HG03575 (cell line): ENCODE results near the gene USP13.

Experiments
- ATAC-seq: cut with Tn5 transposase; IDR thresholded peaks from one replicate; pipeline ENCODE4 v1.9.1; 2021; ENCODE audit not compliant: unreplicated experiment, insufficient number of reproducible peaks, low FRiP score; ENCODE audit errors: extremely low read depth

USP13 gene

DNA sequence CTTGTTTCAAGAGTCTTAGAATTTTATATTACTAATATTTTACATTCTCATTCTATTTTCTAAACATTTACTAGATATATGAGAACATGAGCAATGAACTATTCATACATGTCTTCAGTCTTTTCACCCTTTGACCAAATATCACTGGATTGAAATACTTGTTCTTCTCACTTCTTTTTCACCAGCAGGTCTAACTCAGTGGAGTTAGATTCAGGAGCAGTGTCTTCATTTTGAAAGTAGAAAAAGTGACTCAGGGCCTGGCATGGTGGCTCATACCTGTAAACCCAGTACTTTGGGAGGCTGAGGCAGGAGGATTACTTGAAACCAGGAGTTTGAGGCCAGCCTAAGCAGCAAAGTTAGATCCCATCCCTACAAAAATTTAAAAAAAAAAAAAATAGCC is 70.8 kb downstream of the USP13 start:
- ATAC-seq = no peak

DNA sequence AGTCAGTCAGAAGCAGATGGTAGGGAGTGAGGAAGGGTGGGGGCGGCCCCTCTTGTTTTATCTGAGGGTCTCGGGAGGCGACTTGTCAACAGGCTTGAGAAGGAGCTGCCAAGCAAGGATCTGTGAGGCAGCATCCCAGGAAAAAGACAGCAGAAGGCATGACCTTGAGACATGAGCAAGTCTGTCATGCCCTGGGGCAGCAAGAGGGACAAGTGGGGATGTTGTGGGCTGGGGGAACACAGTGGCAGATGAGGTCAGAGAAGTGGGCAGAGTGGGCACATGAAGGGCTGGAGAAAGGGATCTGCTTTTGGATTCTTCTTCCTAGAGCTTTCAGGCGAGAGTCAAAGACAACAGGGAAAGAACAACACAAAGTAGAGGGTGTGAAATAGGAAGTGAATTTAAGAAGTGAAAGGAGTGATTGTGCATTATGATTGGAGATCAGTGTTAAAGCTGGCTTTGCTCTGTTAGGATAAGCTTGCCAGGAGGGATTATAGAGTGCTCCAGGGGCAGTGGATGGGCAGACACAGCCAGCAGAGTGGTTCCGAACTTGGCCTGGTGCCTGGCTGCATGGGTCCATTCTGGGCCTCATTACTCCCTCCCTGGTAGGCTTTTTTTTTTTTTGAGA is 73.3 kb downstream of the USP13 start:
- ATAC-seq = no peak

- no peak for ATAC-seq
Observed at GRCh38 chr3:179729086-179729485, 76.2 kb downstream of the USP13 start.

- no peak for ATAC-seq
Observed at GRCh38 chr3:179729981-179730380, 77.1 kb downstream of the USP13 start.

GRCh38 chr3:179730506-179730905 is 77.7 kb downstream of the USP13 start:
- ATAC-seq = no peak

DNA sequence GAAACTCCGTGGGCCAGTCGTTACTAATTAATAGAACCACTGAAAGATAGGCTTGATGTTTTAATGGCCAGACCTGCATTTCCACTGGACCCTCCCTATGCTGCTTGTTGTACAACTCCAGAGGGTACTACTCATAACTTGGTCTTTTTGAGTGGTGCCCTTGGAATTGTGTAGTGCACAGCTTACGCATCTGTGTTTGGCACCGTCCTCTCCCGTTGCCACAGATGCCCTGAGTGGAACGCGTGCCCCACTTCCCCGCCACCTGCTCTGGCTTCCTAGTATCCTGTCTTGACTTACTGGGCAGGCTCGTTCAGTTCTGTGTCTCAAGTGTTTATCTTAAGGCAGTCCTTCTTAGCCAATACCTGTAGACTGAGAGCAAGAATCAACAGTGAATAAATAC is 78.7 kb downstream of the USP13 start:
- ATAC-seq = no peak

DNA sequence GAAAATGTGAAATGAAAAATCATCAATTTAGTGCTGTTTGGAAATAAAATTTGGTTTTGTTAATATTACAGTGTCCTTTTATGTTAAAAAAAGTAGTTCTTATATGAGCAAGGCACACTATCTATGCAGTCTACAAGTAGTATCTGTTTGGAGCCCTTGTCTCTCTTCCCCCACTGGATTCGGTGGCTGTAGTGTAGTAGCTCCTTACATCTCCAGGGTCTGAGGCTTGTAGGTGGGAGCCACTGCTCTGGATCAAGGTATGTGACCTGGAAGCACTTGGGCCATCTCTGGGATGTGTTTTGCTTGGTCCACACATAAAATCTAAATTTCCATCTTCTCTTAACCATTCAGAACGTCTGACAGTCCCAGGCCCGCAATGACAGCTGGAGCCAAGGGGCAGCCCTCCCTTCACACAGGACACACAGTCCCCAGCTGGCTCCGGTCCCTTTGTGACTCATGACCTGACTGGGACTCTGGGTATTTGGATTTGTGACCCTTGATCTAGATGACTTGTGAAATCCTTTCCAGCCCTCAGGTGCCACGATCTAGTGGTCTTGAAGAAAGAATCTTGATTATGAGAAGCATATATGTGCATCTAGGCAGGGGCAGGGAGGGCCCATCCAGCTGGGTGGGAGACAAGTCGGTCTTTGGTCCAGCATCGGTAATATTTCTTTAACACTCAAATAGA is 80.0 kb downstream of the USP13 start:
- ATAC-seq = no peak

DNA sequence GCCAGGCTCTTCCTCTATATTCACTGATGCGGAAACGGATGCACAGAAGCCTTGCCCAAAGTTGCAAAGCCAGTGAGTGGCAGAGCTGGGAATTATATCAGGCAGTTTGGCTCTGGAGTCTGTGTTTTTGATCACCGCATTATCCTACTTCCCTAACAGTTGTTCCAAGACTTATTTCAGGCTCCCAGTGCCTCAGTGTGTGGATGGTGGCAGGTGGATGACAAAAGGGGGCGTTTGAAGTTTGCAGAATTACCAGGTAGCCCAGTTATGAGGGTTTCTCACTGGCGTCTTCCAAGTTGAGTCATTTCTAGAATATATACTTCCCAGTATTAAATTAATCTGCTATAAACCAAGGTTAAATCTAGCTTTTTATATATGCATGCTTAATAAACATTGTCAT is 81.0 kb downstream of the USP13 start:
- no peak for ATAC-seq

DNA sequence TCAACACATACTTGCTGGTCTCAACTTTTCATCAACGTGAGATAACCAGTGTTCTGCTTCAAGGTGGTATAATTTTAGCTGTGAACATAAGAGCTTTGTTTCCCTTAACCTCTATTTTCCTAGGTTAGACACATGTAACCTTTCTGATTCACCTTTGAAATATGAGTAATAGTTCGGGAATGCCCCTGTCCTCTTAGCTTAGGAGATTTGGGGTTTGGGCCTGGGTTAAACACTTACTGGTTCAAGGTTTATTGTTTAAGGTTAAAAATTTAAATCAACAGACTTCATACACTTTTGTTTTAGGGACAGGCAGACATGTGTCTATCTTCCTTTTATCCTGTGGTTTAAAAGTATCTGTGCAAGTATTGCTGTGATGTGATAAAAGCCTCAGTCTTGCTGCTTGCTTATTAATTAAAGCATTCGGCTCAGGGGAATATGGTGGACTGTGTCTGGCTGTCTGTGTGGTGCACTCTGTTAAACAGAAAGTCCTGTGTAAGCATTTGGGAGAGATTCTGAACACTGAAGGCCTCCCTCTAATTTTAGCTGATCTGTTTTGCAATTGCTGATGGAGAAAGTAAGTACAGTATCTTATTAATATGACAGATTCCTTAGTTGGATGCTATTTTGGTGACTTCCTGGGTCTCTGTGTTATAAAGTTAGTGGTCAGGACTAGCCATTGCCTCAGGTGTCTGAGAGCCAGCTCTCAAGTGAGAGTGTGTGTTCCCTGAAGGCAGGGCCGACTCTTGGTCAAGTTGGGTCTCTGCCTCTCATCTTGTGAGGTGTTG is 81.8 kb downstream of the USP13 start:
- no peak for ATAC-seq

DNA sequence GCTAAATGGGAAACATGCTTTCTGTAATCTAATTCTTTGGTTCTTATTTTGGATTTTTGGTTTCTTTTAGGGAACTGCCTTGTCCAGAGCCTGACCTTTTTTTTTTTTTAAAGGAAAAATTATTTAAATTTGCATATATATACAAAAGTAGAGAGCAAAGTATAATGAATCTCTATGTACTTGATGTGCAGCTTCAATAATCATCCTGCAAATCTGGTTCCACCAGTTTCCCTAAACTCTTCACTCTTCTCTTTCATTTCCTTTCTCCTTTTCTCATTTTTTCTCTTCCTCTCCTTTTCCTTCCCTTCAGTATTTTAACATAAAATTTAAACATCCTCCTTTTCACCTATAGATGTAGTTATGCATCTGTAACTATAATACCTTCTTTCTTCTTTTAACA is 82.5 kb downstream of the USP13 start:
- no peak for ATAC-seq

DNA sequence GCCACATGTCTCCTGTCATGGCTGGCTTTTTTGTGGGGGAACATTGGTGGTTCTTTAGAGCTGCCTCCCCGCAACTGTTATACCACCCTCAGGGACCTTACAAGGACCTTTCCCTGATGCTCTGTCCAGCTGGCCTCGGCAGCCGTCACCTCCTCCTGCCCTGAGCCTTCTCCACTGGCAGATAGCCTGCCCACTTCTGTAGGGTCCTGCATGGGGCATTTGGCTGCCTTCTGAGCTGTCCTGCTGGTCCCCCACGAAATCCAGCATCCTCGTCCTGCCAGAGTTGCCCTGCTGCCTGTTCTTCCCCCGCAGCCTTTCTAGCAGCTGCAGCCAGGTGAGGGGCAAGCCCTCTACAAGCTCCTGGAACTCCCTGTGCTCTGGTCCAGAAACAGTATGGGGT is 86.2 kb downstream of the USP13 start:
- ATAC-seq = no peak

DNA sequence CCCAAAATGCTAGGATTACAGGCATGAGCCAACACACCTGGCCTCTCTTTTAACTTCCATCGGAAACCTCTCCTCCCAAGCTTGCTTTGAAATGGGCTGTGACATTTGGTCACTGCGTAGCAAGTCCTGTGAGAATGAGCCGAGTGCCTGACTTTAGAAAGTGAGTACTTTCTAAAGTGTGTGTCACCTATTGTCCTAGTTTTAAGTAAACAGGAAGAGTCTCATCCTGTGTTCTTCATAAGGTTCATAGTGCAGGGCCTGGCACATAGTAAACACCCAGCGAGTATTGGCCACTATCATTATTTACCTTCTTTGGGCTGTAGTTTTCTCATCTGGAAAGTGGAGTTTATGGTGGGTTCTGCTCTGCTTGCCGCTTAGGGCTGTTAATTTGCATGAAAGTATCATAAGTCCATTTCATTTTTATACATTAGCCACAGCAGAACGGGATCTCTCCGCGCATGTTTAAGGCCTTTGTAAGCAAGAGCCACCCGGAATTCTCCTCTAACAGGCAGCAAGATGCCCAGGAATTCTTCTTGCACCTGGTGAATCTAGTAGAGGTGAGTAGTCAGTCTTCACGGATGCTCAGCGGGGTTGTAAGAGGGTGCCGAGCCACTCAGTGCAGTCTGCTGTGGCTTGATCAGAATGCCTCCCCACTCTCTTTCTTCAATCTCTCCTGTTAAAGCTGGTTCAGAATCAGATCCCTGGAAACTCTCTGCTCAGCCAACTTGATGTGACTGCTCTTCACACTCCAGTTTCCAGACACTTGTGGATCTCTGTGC is 87.2 kb downstream of the USP13 start:
- no peak for ATAC-seq

GRCh38 chr3:179743913-179744312 is 91.1 kb downstream of the USP13 start:
- ATAC-seq = no peak

- no peak for ATAC-seq
Observed at GRCh38 chr3:179744667-179745066, 91.8 kb downstream of the USP13 start.

DNA sequence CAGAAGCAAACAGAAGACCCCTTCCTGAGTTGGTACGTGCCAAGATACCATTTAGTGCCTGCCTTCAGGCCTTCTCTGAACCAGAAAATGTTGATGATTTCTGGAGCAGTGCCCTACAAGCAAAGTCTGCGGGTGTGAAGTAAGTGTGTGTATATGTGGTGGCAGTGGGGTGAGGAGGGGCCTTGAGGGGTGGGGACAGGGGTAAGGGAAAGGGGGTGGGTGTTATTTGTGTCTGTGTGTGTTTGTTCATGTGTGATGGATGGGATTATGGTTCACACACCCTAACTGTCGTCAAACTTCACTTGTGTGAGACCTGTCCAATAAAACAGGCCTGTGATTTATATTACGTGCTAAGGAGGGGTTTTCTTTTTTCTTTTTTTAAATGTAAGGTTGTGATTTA is 92.2 kb downstream of the USP13 start:
- ATAC-seq = no peak

DNA sequence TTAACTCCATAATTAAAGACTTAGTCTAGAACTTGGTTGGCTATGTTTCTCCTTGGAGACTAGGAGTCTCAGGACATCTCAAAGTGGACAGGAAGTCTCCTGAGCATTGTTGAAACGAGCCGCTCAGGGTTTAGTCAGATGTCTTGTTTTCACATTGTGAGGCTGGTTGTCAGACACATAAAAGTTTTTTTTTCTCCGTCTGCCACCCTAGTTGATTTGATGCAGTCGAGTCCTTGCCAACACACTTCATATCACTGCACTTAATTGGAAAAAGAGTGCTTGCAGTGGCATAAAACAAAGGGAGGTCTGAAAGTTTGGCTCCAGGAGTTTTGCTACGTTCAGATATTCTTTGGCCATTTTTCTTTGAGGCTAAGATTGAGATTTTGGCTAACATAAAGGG is 92.9 kb downstream of the USP13 start:
- ATAC-seq = no peak

DNA sequence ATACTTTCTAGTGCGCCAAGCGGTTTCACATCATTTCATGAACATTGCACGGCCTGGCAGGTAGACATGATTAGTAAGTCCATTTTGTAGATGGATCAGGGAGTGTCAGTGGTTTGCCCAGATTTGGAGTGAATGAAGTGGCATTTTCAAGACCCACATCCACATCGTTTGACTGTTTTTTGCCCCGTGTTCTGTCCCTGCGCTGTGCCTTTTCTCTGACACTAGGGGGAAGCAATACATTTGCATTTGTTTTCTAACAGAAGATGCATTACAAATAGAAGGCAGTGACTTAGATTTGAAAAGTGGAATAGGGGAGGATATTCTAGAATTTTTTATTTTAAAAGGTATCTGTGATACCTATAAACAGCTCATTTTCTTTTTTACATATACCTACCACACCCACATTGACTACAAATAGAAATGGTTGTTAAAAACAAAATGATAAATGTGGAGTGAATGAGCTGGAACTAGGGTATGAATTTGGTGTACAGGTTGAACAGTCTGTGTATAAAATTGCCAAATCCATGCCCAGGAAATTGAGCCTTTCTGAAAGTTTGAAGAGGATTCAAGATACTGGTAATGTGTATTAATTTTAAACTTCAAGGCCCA is 98.0 kb downstream of the USP13 start:
- ATAC-seq = no peak

DNA sequence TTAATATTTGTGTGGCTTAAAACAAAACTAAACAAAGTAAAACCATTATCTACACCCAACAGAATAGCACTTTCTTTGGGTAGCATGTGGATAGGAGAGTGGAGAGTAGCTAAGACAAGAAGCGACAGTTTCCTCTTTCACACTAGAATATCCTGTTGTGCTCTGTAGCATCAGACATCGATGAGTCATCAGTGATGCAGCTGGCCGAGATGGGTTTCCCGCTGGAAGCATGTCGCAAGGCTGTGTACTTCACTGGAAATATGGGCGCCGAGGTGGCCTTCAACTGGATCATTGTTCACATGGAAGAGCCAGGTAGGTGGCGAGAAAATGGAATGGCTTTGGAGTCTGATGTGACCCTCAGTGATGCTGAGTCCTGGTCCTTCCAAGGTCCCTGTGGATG is 108.1 kb downstream of the USP13 start:
- ATAC-seq = no peak

- ATAC-seq = no peak
Observed at GRCh38 chr3:179765396-179765795, 112.6 kb downstream of the USP13 start.
